Peyer's patch (tissue), 4 donors: Measurements from ENCODE around the gene SGCA.

ENCODE experiments used
- CTCF ChIP-seq, 6 experiments: fragments of 450-650 bp in 4 of 6; fragments of 200-600 bp in 2 of 6; sonication (generic) in 1 of 6; IDR thresholded peaks; one replicate each; pipeline ENCODE4 v1.5.1; 2017 to 2019; ENCODE audit warnings: antibody characterized with exemption in 6 of 6, mild to moderate bottlenecking in 3 of 6, moderate library complexity in 1 of 6
- POLR2A ChIP-seq, 2 donors: fragments of 450-650 bp; IDR thresholded peaks; one replicate each; pipeline ENCODE4 v1.5.1; 2017; ENCODE audit warnings: antibody characterized with exemption in 2 of 2, mild to moderate bottlenecking in 2 of 2, moderate library complexity in 2 of 2

GRCh38 chr17:50204431-50204830 is 38.6 kb downstream of the SGCA start:
- TF ChIP-seq CTCF (IDR thresholded peaks at IDR 0.05) (no peak), POLR2A (IDR thresholded peaks at IDR 0.05) (no peak)
